ENCODE results near the gene LHFPL6.

GRCh38 chr13:39322836-39323585, 280.0 kb downstream of the LHFPL6 start:
- TF ChIP-seq CTCF (conservative IDR thresholded peaks at IDR 0.05 in 1 of 2, IDR thresholded peaks at IDR 0.05 in 1 of 2; ENCODE audit: extremely low read depth in 1 of 2, insufficient read depth in 1 of 2, low read depth in 1 of 2, low read length in 2 of 2) (no peak), EZH2 (IDR thresholded peaks at IDR 0.05; ENCODE audit: borderline replicate concordance, low read length) (no peak)

Measured in mammary epithelial cell (primary cell).